Amygdala (tissue), 56 donors: Measurements from ENCODE around the gene LRBA.
"Not testable (repeated sequence)": the region's sequence is repeated elsewhere in the genome, so short reads cannot be mapped to it uniquely, and the experiment has no call there.

ENCODE experiments used
- DNase-seq, 56 donors: peaks; one replicate each; lab custom pipeline; 2025; lab: John Stamatoyannopoulos, UW

Gene LRBA

DNA sequence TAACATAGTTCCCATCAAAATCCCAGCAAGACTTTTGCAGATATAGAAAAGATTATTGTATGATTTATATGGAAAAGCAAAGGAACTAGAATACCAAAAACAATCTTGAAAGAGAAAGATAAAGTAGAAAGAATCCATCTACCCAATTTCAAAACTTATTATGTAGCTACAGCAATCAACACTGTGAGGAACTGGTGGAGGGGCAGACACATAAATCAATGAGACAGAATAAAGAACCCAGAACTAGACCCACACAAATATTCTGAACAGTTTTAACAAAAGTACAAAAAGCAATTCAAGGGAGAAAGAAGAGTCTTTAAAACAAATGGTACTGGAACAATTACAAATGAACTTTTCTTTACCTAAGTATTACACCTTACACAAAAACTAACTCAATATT, 67.0 kb downstream of the LRBA start:
- DNase-seq, result no peak

- no peak for DNase-seq
Measured at GRCh38 chr4:150944660-150945059, 70.4 kb downstream of the LRBA start.

- DNase-seq, result no peak
Measured at GRCh38 chr4:150943818-150944217, 71.3 kb downstream of the LRBA start.

DNA sequence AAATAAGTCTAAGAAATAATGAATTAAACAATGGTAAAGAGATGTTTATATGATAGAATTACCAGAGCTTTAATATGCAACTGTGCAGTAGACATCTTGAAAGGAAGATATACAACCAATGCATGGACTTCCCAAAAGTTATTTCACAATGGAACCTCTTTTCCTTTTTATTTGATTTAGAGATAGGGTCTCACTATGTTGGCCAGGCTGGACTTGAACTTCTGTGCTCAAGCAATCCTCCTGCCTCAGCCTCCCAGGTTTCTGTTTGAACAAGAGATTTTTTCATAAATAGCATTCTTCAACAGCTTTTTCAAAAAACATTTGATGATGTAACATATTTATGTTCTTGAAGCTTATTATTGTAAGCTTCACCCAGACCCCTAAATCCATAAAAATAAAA, 72.0 kb downstream of the LRBA start:
- no peak for DNase-seq

- DNase-seq, result no peak
Measured at GRCh38 chr4:150942539-150942938, 72.5 kb downstream of the LRBA start.

GRCh38 chr4:150940123-150940522, 75.0 kb downstream of the LRBA start:
- DNase-seq, result no peak

GRCh38 chr4:150939530-150939929, 75.6 kb downstream of the LRBA start:
- DNase-seq, result no peak

GRCh38 chr4:150938873-150939499, 76.1 kb downstream of the LRBA start:
- DNase-seq, result no peak

DNA sequence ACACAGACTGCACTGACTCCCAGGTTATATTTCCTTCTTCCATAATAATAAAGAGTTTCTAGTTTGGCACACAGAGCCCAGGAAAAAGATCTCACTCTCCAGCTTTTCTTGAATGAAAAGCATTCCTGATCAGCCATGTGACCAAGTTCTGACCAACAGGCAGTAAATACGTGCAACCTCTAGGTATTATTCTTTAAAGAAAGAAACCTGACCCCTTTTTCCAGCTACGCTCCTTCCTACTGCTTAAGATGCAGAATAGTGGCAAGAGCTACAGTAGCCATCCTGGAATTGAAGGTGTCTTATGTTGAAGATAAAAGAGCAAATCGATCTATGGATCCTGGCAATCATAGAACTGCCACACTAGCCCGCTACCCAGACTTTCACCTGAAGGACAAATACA, 76.7 kb downstream of the LRBA start:
- DNase-seq, result no peak

DNA sequence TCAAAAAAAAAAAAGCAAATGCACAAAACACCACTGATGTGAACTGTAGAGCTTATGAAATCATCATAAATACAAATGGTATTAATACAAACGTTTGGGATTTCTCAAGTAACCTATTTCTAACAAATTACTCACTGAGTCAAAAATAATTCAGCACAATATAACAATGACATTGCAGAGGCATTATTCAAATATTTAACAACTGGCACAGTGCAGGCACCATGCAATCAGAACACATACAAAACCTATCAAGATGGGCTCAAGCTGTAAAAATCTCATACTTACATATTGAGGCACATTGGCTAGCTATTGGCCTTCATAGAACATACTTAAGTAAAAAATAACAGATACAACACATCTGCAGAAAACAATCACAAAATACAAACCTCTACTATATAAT, 81.1 kb downstream of the LRBA start:
- no peak for DNase-seq

- no peak for DNase-seq
Measured at GRCh38 chr4:150931796-150932195, 83.3 kb downstream of the LRBA start.

- DNase-seq, result no peak
Measured at GRCh38 chr4:150931005-150931404, 84.1 kb downstream of the LRBA start.

- no peak for DNase-seq
Measured at GRCh38 chr4:150923945-150924344, 91.1 kb downstream of the LRBA start.

DNA sequence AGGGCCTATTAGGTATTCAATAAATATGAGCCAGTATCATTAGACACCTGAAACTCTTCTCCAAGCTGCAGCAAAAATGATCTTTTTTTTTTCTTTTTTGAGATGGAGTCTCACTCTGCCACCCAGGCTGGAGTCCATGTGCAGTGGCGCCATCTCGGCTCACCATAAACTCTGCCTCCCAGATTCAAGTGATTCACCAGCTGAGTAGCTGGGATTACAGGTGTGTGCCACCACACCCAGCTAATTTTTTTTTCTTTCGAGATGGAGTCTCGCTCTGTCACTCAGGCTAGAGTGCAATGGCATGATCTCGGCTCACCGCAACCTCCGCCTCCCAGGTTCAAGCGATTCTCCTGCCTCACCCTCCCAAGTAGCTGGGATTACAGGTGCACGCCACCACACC, 93.6 kb downstream of the LRBA start:
- not testable (repeated sequence) for DNase-seq

DNA sequence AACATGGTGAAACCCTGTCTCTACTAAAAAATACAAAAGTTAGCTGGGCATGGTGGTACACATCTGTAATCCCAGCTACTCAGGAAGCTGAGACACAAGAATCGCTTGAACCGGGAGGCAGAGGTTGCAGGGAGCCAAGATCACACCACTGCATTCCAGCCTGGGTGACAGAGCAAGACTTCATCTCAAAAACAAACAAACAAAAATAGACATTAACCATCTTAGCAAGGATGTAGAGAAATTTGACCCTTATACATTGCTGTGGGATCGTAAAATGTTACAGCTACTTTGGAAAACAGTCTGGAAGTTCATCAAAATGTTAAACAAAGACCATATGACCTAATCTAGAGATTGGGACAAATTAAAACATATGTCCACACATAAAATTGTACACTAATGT, 96.5 kb downstream of the LRBA start:
- DNase-seq, result not testable (repeated sequence)

- no peak for DNase-seq
Measured at GRCh38 chr4:150911326-150911725, 103.8 kb downstream of the LRBA start.

DNA sequence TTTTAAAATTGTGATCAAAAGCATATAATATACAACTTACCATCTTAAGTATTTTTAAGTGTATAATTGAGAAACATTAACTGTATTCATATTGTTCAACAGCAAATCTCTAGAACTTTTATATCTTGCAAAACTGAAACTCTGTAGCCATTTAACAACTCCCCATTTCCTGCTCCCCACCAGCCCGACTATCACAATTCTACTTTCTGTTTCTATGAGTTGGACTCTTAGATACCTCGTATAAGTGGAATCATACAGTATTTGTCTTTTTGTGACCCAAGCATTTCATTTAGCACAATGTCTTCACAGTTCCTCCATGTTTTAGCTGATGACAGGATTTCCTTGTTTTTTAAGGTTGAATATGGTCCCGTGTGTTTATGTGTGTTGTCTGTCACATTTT, 106.0 kb downstream of the LRBA start:
- no peak for DNase-seq

- DNase-seq, result peak in 3 of 56 donors; percentile 1 to 9 (median 2)
Measured at GRCh38 chr4:150906987-150907633, 108.0 kb downstream of the LRBA start.

- DNase-seq, result no peak
Measured at GRCh38 chr4:150904671-150905070, 110.4 kb downstream of the LRBA start.

- DNase-seq, result no peak
Measured at GRCh38 chr4:150903603-150904002, 111.5 kb downstream of the LRBA start.

DNA sequence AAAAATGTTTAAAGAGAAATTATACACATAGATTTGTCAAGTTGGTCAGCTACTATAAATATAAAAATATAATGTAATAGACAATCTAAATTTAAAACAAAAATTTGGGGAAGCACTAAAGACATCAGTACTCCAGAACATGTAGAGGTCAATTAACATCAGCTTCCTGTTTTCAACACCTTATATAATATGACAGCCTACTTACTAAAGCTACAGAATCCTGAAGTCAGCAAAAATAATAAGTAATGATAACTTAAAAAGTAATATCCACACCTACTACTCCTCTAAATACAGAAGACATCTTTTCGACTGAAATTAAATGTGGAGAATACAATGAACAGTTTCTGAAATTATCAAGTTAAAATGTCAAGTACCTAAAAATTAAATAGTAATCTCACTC, 118.6 kb downstream of the LRBA start:
- no peak for DNase-seq

- no peak for DNase-seq
Measured at GRCh38 chr4:150890246-150890645, 124.8 kb downstream of the LRBA start.

DNA sequence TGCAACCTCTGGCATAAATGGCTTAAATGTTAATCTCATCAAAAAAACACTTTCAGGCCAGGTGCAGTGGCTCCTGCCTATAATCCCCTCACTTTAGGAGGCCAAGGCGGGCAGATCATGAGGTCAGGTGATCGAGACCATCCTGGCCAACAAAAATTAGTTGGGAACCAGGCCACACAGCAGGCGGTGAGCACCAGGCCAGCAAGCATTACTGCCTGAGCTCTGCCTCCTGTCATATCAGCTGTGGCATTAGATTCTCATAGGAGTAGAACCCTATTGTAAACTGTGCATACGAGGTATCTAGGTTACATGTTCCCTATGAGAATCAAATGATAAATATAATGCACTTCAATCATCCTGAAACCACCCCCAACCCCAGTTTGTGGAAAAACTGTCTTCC, 125.8 kb downstream of the LRBA start:
- DNase-seq, result no peak
